GM12891 (cell line): ENCODE data around the gene CEP170.
"Not testable (repeated sequence)": the region's sequence is repeated elsewhere in the genome, so short reads cannot be mapped to it uniquely, and the experiment has no call there.

Experiments used
- DNase-seq: peaks from one replicate; pipeline ENCODE4 v3.0.0; 2011; ENCODE audit warnings: low spot score; ENCODE audit not compliant: insufficient read length
- FAIRE-seq: peaks from 2 replicates; lab custom pipeline; 2011; peaks lifted over from hg19 to GRCh38; lab: Jason Lieb, UNC
- SPI1 ChIP-seq: IDR thresholded peaks from 2 replicates; pipeline ENCODE4 v1.6.1; 2011; ENCODE audit warnings: low read depth, low read length, control low read depth

Gene CEP170

GRCh38 chr1:243147351-243147750 is 107.7 kb downstream of the CEP170 start:
- DNase-seq, FAIRE-seq: not testable (repeated sequence)

GRCh38 chr1:243140498-243140897 is 114.6 kb downstream of the CEP170 start:
- FAIRE-seq, DNase-seq: not testable (repeated sequence)

GRCh38 chr1:243122876-243123409 is 132.1 kb downstream of the CEP170 start:
- FAIRE-seq, DNase-seq: not testable (repeated sequence)

GRCh38 chr1:243121939-243122338 is 133.1 kb downstream of the CEP170 start:
- not testable (repeated sequence) for FAIRE-seq, DNase-seq

- FAIRE-seq, DNase-seq: not testable (repeated sequence)
Measured at GRCh38 chr1:243118601-243119322, 136.3 kb downstream of the CEP170 start.

GRCh38 chr1:243116187-243116586 is 138.9 kb downstream of the CEP170 start:
- not testable (repeated sequence) for FAIRE-seq, DNase-seq

- not testable (repeated sequence) for FAIRE-seq, DNase-seq
Measured at GRCh38 chr1:243114769-243115168, 140.3 kb downstream of the CEP170 start.

GRCh38 chr1:243114059-243114713 is 140.9 kb downstream of the CEP170 start:
- not testable (repeated sequence) for DNase-seq
- FAIRE-seq, result peak; percentile 51
- TF ChIP-seq SPI1, result 0 out of 2 replicates have a peak, but pooled peaks have one; percentile 4

GRCh38 chr1:243107171-243107570 is 147.9 kb downstream of the CEP170 start:
- FAIRE-seq, DNase-seq: not testable (repeated sequence)

GRCh38 chr1:243105652-243106332 is 149.3 kb downstream of the CEP170 start:
- not testable (repeated sequence) for DNase-seq, FAIRE-seq

- DNase-seq, result not testable (repeated sequence)
- peak; percentile 61 for FAIRE-seq
Measured at GRCh38 chr1:243105104-243105503, 150.0 kb downstream of the CEP170 start.

- DNase-seq, result not testable (repeated sequence)
- FAIRE-seq, result peak; percentile 51
Measured at GRCh38 chr1:243104452-243104851, 150.6 kb downstream of the CEP170 start.

- FAIRE-seq, DNase-seq: not testable (repeated sequence)
Measured at GRCh38 chr1:243101551-243102050, 153.5 kb downstream of the CEP170 start.

GRCh38 chr1:243087368-243087767 is 167.7 kb downstream of the CEP170 start:
- FAIRE-seq, DNase-seq: not testable (repeated sequence)
